HAP-1 (cell line): ENCODE data around the gene BAZ1B.
"Not testable (repeated sequence)": the region's sequence is repeated elsewhere in the genome, so short reads cannot be mapped to it uniquely, and the experiment has no call there.

Experiments used
- DNase-seq, 2 experiments: peaks; one replicate each; pipeline ENCODE4 v3.0.0-alpha.2; 2016 to 2020; ENCODE audit warnings: low spot score in 2 of 2
- H3K27me3 ChIP-seq: fragments of 250-450 bp; sonication (Bioruptor Pico); 2 replicates; pipeline ENCODE4 v1.5.1; 2020; ENCODE audit warnings: low read depth, mild to moderate bottlenecking, moderate library complexity
- H3K36me3 ChIP-seq: fragments of 250-450 bp; sonication (Bioruptor Pico); replicated peaks from 2 replicates; pipeline ENCODE4 v1.5.1; 2020; ENCODE audit warnings: mild to moderate bottlenecking
- H3K4me1 ChIP-seq: fragments of 250-450 bp; sonication (Bioruptor Pico); 2 replicates; pipeline ENCODE4 v1.5.1; 2020; ENCODE audit warnings: mild to moderate bottlenecking
- H3K4me3 ChIP-seq: fragments of 250-450 bp; sonication (Bioruptor Pico); 2 replicates; pipeline ENCODE4 v1.5.1; 2020; ENCODE audit warnings: mild to moderate bottlenecking, moderate library complexity
- H3K9me3 ChIP-seq: fragments of 250-450 bp; sonication (Bioruptor Pico); 2 replicates; pipeline ENCODE4 v1.5.1; 2020; ENCODE audit warnings: mild to moderate bottlenecking, moderate library complexity
- in situ Hi-C: fragments of 300-500 bp; cut with MboI; formaldehyde crosslinking; loops from 3 replicates; pipeline ENCODE4 v1.14.3; 2020; ENCODE audit warnings: low sequenced_read_pairs, inconsistent platforms, mixed read lengths

The BAZ1B gene

DNA sequence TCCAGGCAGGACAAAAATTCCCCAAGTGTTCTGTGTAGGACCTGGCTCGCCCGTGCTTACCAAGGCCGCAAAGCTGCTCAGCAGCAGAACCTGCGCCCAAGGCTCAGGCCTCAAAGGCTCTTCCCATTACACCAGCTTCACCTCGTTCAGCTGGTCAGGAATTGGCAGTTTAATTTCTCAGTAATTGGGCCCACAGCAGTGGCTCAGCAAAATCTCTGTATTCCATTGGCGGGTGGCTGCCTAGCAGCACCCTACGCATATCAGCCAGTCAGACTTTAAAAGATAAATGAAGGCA, 82.7 kb downstream of the BAZ1B start:
- no peaks in the 10 kb centered on the region for H3K4me1 ChIP-seq
- no peak for DNase-seq
- in situ Hi-C loops = no loop called here
- H3K4me3 ChIP-seq = no peak overlapping the region
- H3K9me3 ChIP-seq = no peaks in the 10 kb centered on the region
- H3K36me3 ChIP-seq = peaks cover 49% of the 10 kb centered on the region
- H3K27me3 ChIP-seq = no peaks in the 10 kb centered on the region

DNA sequence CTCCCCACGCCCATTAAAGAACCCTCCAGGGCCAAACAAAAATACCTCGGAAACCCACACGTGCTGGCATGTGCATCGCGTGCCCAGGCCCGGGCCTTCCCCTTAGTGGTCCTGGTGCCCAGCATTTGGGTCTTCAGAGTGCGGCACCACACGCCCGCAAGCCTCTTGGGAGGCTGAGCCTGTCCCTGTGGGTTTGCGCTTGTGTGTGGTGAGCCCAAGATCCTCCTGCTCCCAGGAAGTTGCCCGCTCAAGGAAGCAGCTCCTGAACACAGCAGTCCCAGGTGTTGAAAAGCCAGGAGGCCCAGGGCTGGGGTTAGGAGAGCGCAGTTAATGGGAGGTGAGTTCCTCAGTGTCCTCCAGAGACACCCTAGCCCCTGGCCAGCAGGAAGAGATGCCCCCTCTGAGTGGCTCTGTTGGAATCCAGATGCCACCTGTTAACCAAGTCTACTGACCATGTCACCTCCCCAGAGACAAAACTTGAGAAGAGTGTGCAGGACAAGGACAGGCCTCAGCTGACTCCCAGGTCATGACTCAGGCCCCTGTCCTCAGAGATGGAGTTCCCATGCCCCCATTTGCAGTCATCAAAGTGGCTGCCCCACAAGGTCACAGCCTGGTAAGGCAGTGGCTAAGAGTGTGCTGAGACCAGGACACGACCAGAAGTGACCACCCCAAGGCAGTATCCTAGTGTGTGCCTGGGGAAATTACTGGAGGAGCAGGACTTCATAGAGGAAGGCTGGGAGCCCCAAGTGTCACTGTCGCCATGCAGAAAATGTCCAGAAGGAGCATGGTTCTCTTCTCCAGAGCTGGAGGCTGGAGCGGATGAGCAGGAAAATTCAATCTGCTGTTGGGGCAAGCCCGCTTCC, 83.3 kb downstream of the BAZ1B start:
- DNase-seq = no peak
- Histone ChIP-seq H3K4me1 (no peaks in the 10 kb centered on the region), H3K27me3 (no peaks in the 10 kb centered on the region), H3K4me3 (no peak overlapping the region), H3K36me3 (peaks cover 44% of the 10 kb centered on the region), H3K9me3 (no peaks in the 10 kb centered on the region)
- in situ Hi-C loops = no loop called here

DNA sequence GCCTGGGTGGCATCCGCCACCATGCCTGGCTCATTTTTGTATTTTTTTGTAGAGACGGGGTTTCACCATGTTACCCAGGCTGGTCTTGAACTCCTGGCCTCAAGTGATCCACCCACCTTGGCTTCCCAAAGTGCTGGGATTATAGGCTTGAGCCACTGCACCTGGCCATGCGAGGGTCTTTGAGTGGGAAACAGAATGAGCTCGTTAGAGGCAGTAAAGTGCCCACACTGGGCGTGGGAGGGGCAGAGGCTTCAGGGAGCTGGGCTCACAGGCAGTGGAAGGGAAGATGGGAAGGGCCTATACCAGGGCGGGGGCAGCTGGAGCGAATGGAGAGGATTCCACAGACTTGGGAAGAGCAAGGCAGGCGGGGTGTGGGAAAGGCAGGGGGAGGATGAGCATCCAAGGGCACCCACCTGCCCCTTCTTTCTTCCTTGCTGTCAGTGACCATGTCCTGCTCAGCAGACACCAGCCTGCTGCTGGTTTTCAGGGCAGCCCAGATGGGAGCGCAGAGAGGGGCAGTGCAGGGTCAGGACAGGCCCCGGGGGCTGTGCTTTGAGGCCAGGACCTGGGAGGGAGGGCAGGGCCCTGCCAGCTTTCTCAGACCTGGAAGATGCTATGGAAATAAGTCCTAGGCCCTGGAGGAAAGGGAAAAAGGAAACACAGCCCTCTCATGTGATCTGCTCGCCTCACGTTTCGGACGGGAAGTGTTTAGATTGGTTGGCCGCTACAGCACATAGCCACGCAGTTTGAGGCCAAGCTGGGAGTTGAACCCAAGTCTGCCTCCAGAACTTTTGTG, 84.3 kb downstream of the BAZ1B start:
- in situ Hi-C loops = no loop called here
- peaks cover 2% of the 10 kb centered on the region; the same call in 1 of the 2 replicates for H3K4me1 ChIP-seq

DNA sequence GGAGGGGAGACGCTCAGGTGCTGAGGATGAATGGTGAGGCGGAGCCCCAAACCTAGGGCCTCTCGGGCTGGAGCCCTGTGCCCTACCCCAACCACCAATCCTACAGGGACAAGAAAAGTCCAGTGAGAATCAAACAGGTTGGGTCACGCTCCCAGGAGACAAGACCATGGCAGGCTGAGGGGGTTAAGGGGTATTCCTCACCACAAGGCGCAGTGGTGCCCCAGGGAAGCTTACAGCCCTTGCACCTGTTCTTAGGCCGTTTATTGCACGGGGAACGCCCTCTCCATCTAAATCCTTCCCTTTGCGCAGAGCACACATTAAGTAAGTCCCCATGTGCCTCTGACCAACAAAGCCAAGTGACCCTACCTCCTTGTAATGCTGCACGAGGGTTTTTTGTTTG, 85.0 kb downstream of the BAZ1B start:
- DNase-seq = no peak
- in situ Hi-C loops = no loop called here
- H3K4me3 ChIP-seq = no peak overlapping the region
- no peaks in the 10 kb centered on the region for H3K9me3 ChIP-seq
- H3K4me1 ChIP-seq = peaks cover 2% of the 10 kb centered on the region; the same call in 1 of the 2 replicates
- peaks cover 27% of the 10 kb centered on the region for H3K36me3 ChIP-seq
- no peaks in the 10 kb centered on the region for H3K27me3 ChIP-seq

More for the DNA sequence above, 84.3 kb downstream of the BAZ1B start:
- H3K4me3 ChIP-seq = no peak overlapping the region
- DNase-seq = peak in 1 of 2 experiments; percentile 32
- no peaks in the 10 kb centered on the region for H3K27me3 ChIP-seq
- H3K36me3 ChIP-seq = peaks cover 34% of the 10 kb centered on the region
- H3K9me3 ChIP-seq = no peaks in the 10 kb centered on the region

DNA sequence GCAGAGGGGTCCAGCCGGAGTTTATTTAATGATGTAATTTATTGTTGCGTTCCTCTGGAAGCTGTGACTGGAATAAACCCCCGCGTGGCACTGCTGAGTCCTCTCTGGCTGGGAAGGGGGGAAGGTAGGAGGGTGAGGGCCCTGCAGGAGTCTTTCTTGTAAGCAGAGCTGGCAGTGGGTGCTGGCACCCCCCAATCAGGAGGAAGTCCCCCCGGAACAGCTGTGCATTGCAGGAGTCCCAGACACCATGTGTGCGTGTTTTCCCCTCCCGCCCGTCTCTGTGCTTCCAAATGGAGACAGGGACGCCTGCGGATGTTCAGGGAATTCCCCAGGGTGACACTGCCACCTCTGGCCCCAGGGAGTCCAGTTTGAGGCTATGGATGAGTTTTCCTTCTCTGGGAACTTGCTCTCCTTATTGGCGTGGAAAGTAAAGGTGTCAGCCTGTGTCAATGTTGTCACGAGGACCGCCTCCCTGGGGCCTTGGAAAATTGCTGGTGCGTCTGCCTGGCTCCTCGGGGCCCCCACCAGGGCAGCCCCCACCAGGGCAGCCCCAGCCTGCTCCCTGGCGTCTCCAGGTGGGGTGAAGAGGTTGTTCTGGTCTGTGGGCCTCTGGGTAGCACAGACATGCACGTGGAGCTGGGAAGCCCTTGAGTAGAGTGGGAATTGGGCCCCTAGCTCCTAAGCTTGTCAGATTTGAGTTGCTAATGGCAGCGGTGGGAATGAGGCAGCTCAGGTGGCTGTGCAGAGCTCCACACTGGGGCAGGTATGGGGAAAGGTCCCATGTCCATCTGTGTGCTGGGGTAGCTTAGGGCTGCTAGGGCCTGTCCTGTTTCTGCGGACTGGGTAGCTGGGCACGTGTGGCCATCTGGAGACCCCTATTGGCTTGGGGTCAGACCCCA, 85.8 kb downstream of the BAZ1B start:
- peaks cover 20% of the 10 kb centered on the region for H3K36me3 ChIP-seq
- no peak overlapping the region for H3K4me3 ChIP-seq
- H3K27me3 ChIP-seq = no peaks in the 10 kb centered on the region
- H3K9me3 ChIP-seq = no peaks in the 10 kb centered on the region
- H3K4me1 ChIP-seq = peaks cover 2% of the 10 kb centered on the region; the same call in 1 of the 2 replicates
- no peak for DNase-seq
- in situ Hi-C loops = no loop called here

DNA sequence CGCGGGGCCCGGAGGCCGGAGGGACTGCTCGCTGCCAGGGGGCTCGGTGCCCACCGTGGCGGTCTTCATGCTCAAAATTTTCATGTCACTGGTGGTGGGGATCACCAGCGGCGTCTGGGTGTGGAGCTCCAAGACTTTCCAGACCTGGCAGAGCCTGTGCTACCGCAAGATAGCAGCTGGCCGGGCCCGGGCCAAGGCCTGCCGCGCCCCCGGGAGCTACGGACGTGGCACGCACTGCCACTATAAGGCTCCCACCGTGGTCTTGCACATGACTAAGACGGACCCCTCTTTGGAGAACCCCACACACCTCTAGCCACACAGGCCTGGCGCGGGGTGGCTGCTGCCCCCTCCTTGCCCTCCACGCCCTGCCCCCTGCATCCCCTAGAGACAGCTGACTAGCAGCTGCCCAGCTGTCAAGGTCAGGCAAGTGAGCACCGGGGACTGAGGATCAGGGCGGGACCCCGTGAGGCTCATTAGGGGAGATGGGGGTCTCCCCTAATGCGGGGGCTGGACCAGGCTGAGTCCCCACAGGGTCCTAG, 86.6 kb downstream of the BAZ1B start:
- no peaks in the 10 kb centered on the region for H3K9me3 ChIP-seq
- H3K4me1 ChIP-seq = peaks cover 2% of the 10 kb centered on the region; the same call in 1 of the 2 replicates
- DNase-seq = no peak
- peaks cover 14% of the 10 kb centered on the region for H3K36me3 ChIP-seq
- H3K4me3 ChIP-seq = no peak overlapping the region
- in situ Hi-C loops = no loop called here
- no peaks in the 10 kb centered on the region for H3K27me3 ChIP-seq

DNA sequence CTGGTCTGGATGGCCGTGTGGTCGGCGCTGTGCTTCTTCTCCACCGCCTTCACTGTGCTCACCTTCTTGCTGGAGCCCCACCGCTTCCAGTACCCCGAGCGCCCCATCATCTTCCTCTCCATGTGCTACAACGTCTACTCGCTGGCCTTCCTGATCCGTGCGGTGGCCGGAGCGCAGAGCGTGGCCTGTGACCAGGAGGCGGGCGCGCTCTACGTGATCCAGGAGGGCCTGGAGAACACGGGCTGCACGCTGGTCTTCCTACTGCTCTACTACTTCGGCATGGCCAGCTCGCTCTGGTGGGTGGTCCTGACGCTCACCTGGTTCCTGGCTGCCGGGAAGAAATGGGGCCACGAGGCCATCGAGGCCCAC, 87.4 kb downstream of the BAZ1B start:
- peaks cover 9% of the 10 kb centered on the region for H3K36me3 ChIP-seq
- in situ Hi-C loops = no loop called here
- no peaks in the 10 kb centered on the region for H3K27me3 ChIP-seq
- no peaks in the 10 kb centered on the region for H3K9me3 ChIP-seq
- DNase-seq = no peak
- H3K4me1 ChIP-seq = peaks cover 2% of the 10 kb centered on the region; the same call in 1 of the 2 replicates
- H3K4me3 ChIP-seq = no peak overlapping the region

DNA sequence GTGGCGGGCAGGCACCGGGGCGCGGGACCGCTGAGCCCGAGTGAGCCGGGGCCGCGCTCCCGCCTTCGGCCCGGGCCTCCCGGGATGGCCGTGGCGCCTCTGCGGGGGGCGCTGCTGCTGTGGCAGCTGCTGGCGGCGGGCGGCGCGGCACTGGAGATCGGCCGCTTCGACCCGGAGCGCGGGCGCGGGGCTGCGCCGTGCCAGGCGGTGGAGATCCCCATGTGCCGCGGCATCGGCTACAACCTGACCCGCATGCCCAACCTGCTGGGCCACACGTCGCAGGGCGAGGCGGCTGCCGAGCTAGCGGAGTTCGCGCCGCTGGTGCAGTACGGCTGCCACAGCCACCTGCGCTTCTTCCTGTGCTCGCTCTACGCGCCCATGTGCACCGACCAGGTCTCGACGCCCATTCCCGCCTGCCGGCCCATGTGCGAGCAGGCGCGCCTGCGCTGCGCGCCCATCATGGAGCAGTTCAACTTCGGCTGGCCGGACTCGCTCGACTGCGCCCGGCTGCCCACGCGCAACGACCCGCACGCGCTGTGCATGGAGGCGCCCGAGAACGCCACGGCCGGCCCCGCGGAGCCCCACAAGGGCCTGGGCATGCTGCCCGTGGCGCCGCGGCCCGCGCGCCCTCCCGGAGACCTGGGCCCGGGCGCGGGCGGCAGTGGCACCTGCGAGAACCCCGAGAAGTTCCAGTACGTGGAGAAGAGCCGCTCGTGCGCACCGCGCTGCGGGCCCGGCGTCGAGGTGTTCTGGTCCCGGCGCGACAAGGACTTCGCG, 88.0 kb downstream of the BAZ1B start:
- Histone ChIP-seq H3K4me3 (no peak overlapping the region), H3K36me3 (peaks cover 3% of the 10 kb centered on the region), H3K27me3 (no peaks in the 10 kb centered on the region), H3K9me3 (no peaks in the 10 kb centered on the region), H3K4me1 (peaks cover 8% of the 10 kb centered on the region)
- in situ Hi-C loops = no loop called here
- DNase-seq = peak in 1 of 2 experiments; percentile 41

DNA sequence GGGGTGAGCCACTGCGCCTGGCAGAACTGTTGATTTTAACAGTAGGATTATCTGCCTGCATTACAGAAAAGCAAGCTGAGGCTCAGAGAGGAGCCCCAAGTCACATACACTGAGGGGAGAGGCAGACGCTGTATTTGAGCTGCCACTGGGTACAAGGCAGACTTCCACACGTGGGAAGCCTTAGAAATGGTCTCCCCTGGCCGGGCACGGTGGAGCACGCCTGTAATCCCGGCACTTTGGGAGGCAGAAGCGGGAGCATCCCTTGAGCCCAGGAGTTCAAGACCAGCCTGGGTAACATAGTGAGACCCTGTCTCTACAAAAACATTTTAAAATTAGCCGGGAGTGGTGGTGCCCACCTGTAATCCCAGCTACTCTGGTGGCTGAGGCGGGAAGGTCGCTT, 89.4 kb downstream of the BAZ1B start:
- Histone ChIP-seq H3K36me3 (no peaks in the 10 kb centered on the region), H3K9me3 (no peaks in the 10 kb centered on the region), H3K4me1 (peaks cover 13% of the 10 kb centered on the region), H3K27me3 (no peaks in the 10 kb centered on the region), H3K4me3 (no peak overlapping the region)
- no peak for DNase-seq
- in situ Hi-C loops = no loop called here

DNA sequence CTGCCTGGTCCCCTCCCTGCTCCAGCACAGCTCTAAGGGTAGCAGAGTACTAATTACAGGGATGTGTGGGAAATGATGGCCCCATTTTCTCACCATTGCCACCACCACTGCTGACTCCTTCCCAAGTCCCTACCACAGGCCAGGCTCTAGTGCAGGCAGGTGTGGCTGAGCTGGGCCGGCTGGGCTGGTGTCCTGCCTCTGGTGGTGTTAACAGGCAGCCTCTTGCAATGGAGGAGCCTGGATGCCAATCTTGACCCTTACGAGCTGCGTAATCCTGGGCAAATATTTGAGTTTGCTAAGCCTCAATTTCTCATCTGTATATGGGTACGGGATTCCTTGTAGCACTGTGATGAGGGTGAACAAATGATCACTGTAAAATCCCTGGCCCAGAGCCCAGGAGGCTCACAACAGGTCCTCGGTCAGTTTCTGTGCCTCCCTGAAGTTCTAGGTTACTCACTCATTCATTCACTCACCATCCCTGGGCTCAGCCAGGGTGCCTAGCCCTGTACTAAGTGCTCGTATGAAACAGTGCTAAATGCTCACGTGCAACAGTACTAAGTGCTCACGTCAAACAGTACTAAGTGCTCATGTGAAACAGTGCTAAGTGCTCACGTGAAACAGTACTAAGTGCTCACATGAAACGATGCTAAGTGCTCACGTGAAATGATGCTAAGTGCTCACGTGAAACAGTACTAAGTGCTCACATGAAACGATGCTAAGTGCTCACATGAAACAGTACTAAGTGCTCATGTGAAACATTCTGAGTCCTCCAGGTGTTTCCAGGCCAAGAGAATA, 90.9 kb downstream of the BAZ1B start:
- no peak for DNase-seq
- in situ Hi-C loops = no loop called here
- no peak overlapping the region for H3K4me3 ChIP-seq
- peaks cover 13% of the 10 kb centered on the region for H3K4me1 ChIP-seq
- no peaks in the 10 kb centered on the region for H3K27me3 ChIP-seq
- H3K9me3 ChIP-seq = no peaks in the 10 kb centered on the region
- no peaks in the 10 kb centered on the region for H3K36me3 ChIP-seq

DNA sequence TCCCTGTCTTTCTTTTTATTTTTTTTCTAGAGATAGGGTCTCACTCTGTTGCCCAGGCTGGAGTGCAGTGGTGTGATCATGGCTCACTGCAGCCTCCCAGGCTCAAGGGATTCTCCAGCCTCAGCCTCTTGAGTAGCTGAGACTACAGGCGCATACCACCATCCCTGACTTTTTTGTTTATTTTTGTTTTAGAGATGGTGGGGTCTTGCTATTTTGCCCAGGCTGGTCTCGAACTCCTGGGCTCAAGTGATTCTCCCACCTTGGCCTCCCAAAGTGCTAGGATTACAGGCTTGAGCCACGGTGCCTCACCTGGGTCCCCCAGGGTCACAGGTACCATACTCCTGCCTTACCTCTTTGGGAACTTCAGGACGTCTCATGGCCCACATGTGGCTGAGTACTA, 91.6 kb downstream of the BAZ1B start:
- H3K9me3 ChIP-seq, in situ Hi-C loops, H3K36me3 ChIP-seq, DNase-seq, H3K27me3 ChIP-seq, H3K4me3 ChIP-seq: not testable (repeated sequence)
- peaks cover 13% of the 10 kb centered on the region for H3K4me1 ChIP-seq
